GM12878 (cell line): ENCODE results near the gene BBS9. TPM values are rescaled to one million over a fixed set of nuclear protein-coding genes. Genes with fewer than 3 reads are reported as not detected.

Experiments used
- ATAC-seq: fragments of 200-7000 bp; cut with Tn5 transposase; 3 replicates; pipeline ENCODE4 v1.9.1; 2020; ENCODE audit warnings: mild to moderate bottlenecking, moderate library complexity
- BruUV-seq: library from RNA; stranded (reverse); fragments of 400-500 nt; replicated peaks from 2 replicates; lab custom pipeline; 2021; lab: Mats Ljungman, UMichigan
- CTCF ChIA-PET: fragments of 300-600 bp; sonication (Branson Sonifier 250); formaldehyde crosslinking; extraction: SDS; loops from one replicate; lab custom pipeline; 2021; ENCODE audit warnings: inconsistent platforms; lab: Yijun Ruan, JAX
- POLR2A ChIA-PET: fragments of 350-600 bp; formaldehyde crosslinking; extraction: SDS; loops from one replicate; lab custom pipeline; 2021; ENCODE audit warnings: inconsistent platforms; lab: Charles Lee
- RAD21 ChIA-PET: fragments of 300-600 bp; sonication (Branson Sonifier 250); formaldehyde crosslinking; loops from one replicate; lab custom pipeline; 2023; ENCODE audit warnings: antibody characterized with exemption; ENCODE audit not compliant: unreplicated experiment; lab: Charles Lee
- SMC1A ChIA-PET: fragments of 300-600 bp; sonication (Branson Sonifier 250); formaldehyde crosslinking; loops from one replicate; lab custom pipeline; 2023; ENCODE audit not compliant: unreplicated experiment, uncharacterized antibody; lab: Charles Lee
- DNase-seq: peaks from one replicate; pipeline ENCODE4 v3.0.0-alpha.2; 2011; ENCODE audit warnings: low read depth, low spot score
- FAIRE-seq: peaks from 3 replicates; lab custom pipeline; 2011; peaks lifted over from hg19 to GRCh38; lab: Jason Lieb, UNC
- H2AFZ ChIP-seq: 2 replicates; pipeline ENCODE4 v1.6.0; 2011; ENCODE audit warnings: low read depth, low read length, control low read depth; ENCODE audit not compliant: control insufficient read depth
- H3K27ac ChIP-seq: 2 replicates; pipeline ENCODE4 v1.5.1; 2011; ENCODE audit warnings: control low read depth; ENCODE audit not compliant: control insufficient read depth, insufficient read depth
- H3K27me3 ChIP-seq, 2 experiments: replicated peaks in 1 of 2; 2 replicates each; pipeline versions ENCODE4 v1.6.0 to v1.6.1; 2011; ENCODE audit warnings: low read length in 1 of 2; ENCODE audit not compliant: control insufficient read depth in 2 of 2, insufficient read depth in 2 of 2
- H3K36me3 ChIP-seq, 2 experiments: 2 replicates each; pipeline ENCODE4 v1.5.1; 2011; ENCODE audit warnings: low read length in 1 of 2; ENCODE audit not compliant: control insufficient read depth in 2 of 2, insufficient read depth in 2 of 2
- H3K4me1 ChIP-seq: 2 replicates; pipeline ENCODE4 v1.6.1; 2011; ENCODE audit warnings: mild to moderate bottlenecking, low read length, moderate library complexity, mixed read lengths; ENCODE audit not compliant: control insufficient read depth, insufficient read depth
- H3K4me2 ChIP-seq: 2 replicates; pipeline ENCODE4 v1.6.0; 2011; ENCODE audit warnings: control low read depth; ENCODE audit not compliant: control insufficient read depth, insufficient read depth
- H3K4me3 ChIP-seq: fragments of 200-600 bp; sonication (generic); 2 replicates; pipeline ENCODE4 v1.5.1; 2016
- H3K79me2 ChIP-seq: 2 replicates; pipeline ENCODE4 v1.6.0; 2011; ENCODE audit warnings: low read length; ENCODE audit not compliant: control insufficient read depth, insufficient read depth
- H3K9ac ChIP-seq: 2 replicates; pipeline ENCODE4 v1.8.0; 2011; ENCODE audit warnings: low read length, control low read depth, mixed read lengths; ENCODE audit not compliant: control insufficient read depth, insufficient read depth
- H3K9me3 ChIP-seq: replicated peaks from 3 replicates; pipeline ENCODE4 v1.5.1; 2011; ENCODE audit warnings: mild to moderate bottlenecking, low read length; ENCODE audit not compliant: control insufficient read depth, insufficient read depth
- H4K20me1 ChIP-seq: 2 replicates; pipeline ENCODE4 v1.6.0; 2011; ENCODE audit not compliant: control insufficient read depth, insufficient read depth
- CREB1 ChIP-seq: IDR thresholded peaks from 2 replicates; pipeline ENCODE4 v1.6.1; 2012; ENCODE audit warnings: low read depth, mild to moderate bottlenecking, inconsistent platforms
- ELK1 ChIP-seq: IDR thresholded peaks from 2 replicates; pipeline ENCODE4 v1.6.1; 2012; ENCODE audit warnings: low read depth, low read length, improper control_type of control experiment
- EZH2 ChIP-seq: IDR thresholded peaks from 2 replicates; pipeline ENCODE4 v1.6.1; 2012; ENCODE audit warnings: low read depth, mild to moderate bottlenecking, control low read depth, inconsistent platforms, low read length, borderline replicate concordance; ENCODE audit not compliant: control insufficient read depth
- HDAC2 ChIP-seq: fragments of 200-600 bp; sonication (generic); IDR thresholded peaks from 2 replicates; pipeline ENCODE4 v1.6.1; 2017
- KAT2A ChIP-seq: conservative IDR thresholded peaks from 2 replicates; pipeline ENCODE4 v1.6.1; 2011; ENCODE audit warnings: low read depth, low read length; ENCODE audit not compliant: control insufficient read depth
- POLR2A ChIP-seq: IDR thresholded peaks from 2 replicates; pipeline ENCODE4 v1.6.1; 2011; ENCODE audit warnings: low read depth, mild to moderate bottlenecking, low read length
- RAD51 ChIP-seq: fragments of 450-650 bp; IDR thresholded peaks from 2 replicates; pipeline ENCODE4 v1.6.1; 2016; ENCODE audit warnings: moderate library complexity, mild to moderate bottlenecking, inconsistent platforms
- SP1 ChIP-seq: IDR thresholded peaks from one replicate; pipeline ENCODE4 v1.6.1; 2011; ENCODE audit warnings: low read depth, low read length
- STAT3 ChIP-seq: IDR thresholded peaks from 2 replicates; pipeline ENCODE4 v1.6.1; 2011; ENCODE audit warnings: low read depth, low read length, improper control_type of control experiment
- SUPT20H ChIP-seq: IDR thresholded peaks from 2 replicates; pipeline ENCODE4 v1.6.1; 2011; ENCODE audit warnings: low read depth, mild to moderate bottlenecking, low read length, moderate library complexity, borderline replicate concordance; ENCODE audit not compliant: control insufficient read depth
- ZNF622 ChIP-seq: fragments of 450-650 bp; IDR thresholded peaks from 2 replicates; pipeline ENCODE4 v1.6.1; 2017; ENCODE audit warnings: mild to moderate bottlenecking, inconsistent platforms
- whole genome bisulfite sequencing: methylation state at CpG from one replicate; pipeline ENCODE4 v1.1.6; 2016; ENCODE audit warnings: low lambda C conversion rate; ENCODE audit not compliant: insufficient replicate concordance, insufficient coverage; ENCODE audit errors: missing lambda C conversion rate; 5-methylcytosine and 5-hydroxymethylcytosine counted together
- in situ Hi-C: fragments of 300-500 bp; cut with MboI; formaldehyde crosslinking; loops from 9 replicates; pipeline ENCODE4 v1.14.3; 2018; ENCODE audit warnings: mixed read lengths
- intact Hi-C: fragments of 100-400 bp; cut with micrococcal nuclease; formaldehyde crosslinking; loops from one replicate; pipeline ENCODE4 v1.14.2; 2022; ENCODE audit not compliant: unreplicated experiment
- polyA plus RNA-seq, 11 experiments: library from polyadenylated mRNA; depleted of rRNA in 4 of 11; unstranded in 6 of 11; stranded (reverse) in 5 of 11; fragments of >200 nt; fragmentation: Nextera tagmentation in 4 of 11; fragmentation: Illumina TruSeq in 1 of 11; extraction: Ambion mirVana in 4 of 11; extraction: Trizol in 1 of 11; gene quantifications; 1 replicate in 1 of 11; 2 replicates in 10 of 11; pipeline versions ENCODE4 v1.2.1 to v1.2.3, GENCODE V29; 2011 to 2016; ENCODE audit warnings: inconsistent platforms in 2 of 11, missing spikeins in 2 of 11, low read depth in 1 of 11
- total RNA-seq, 4 experiments: library from RNA; depleted of rRNA in 3 of 4; stranded (reverse); fragments of >200 nt in 3 of 4; fragmentation: Illumina TruSeq in 1 of 4; extraction: Trizol in 1 of 4; gene quantifications; 2 replicates each; pipeline versions ENCODE4 v1.2.1 to v1.2.3, GENCODE V29; 2013 to 2021
- TF ChIP-seq, protein P1 (sequence below): fragments of 450-650 bp; IDR thresholded peaks from 2 replicates; pipeline ENCODE4 v1.6.1; 2016; ENCODE audit warnings: mild to moderate bottlenecking
- TF ChIP-seq, protein P2 (sequence below): fragments of 450-650 bp; IDR thresholded peaks from 2 replicates; pipeline ENCODE4 v1.6.1; 2018; ENCODE audit warnings: borderline replicate concordance, mild to moderate bottlenecking; ENCODE audit not compliant: partially characterized antibody
- TF ChIP-seq, protein P3 (sequence below): fragments of 450-650 bp; formaldehyde crosslinking; IDR thresholded peaks from 2 replicates; pipeline ENCODE4 v1.4.0; 2022; ENCODE audit warnings: mild to moderate bottlenecking, moderate library complexity
- TF ChIP-seq, protein P4 (sequence below): IDR thresholded peaks from 2 replicates; pipeline ENCODE4 v1.6.1; 2011; ENCODE audit warnings: borderline replicate concordance, low read depth, mild to moderate bottlenecking, moderate library complexity, low read length; ENCODE audit not compliant: insufficient read depth, poor library complexity, severe bottlenecking

The BBS9 gene
- total and polyA plus RNA-seq, 10 of the 15 experiments (the other 5 are each of a cell fraction or from before 2014, with no cell fraction given): 1.2 to 5.6 (median 2.3) TPM

DNA sequence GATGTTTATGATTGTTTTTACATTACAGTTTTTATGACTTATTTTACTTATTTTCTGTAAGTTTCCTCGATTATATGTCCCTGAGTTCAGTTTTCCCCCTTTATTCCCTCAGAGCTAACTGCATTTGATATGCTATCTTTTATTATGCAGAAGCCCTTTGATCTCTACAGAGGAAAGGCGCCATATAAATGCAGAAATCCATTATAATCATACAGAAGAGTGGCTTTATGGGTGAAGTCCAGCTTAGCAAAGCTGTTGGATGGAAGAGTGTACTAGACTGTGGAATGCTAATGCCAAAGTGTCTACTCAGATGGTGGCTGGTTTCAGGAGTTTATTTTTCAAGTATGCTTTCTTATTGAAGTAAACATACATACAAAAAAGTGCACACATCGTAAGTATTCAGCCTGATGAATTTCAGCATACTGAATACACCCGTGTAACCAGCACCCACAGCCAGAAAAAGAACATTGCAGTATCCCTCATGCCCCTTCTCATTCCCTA, 517.6 kb downstream of the BBS9 start:
- Histone ChIP-seq H3K4me3 (no peak overlapping the region), H3K36me3 (no peaks in the 10 kb centered on the region), H3K4me1 (no peaks in the 10 kb centered on the region), H3K79me2 (no peaks in the 10 kb centered on the region), H3K9me3 (no peaks in the 10 kb centered on the region), H2AFZ (no peak overlapping the region), H4K20me1 (no peaks in the 10 kb centered on the region), H3K27me3 (no peaks in the 10 kb centered on the region), H3K27ac (no peak overlapping the region), H3K4me2 (no peak overlapping the region), H3K9ac (no peak overlapping the region)
- ChIA-PET RAD21 (no interaction called here), SMC1A (interaction anchor here (1.9 kb wide), 1 partner anchor 10 kb away, joined by 5 read pairs; no protein-coding TSS in a partner anchor), POLR2A (no interaction called here)
- FAIRE-seq (no peak), ATAC-seq (no peak), DNase-seq (no peak)
- intact Hi-C loops: no loop called here
- in situ Hi-C loops: no loop called here
- 11% methylated on average over 4 of the region's 4 CpGs for WGBS
- TF ChIP-seq HDAC2: no peak
- no peak for TF ChIP-seq ELK1
- TF ChIP-seq POLR2A: no peak
- no peak for TF ChIP-seq CREB1
- TF ChIP-seq, protein P1, sequence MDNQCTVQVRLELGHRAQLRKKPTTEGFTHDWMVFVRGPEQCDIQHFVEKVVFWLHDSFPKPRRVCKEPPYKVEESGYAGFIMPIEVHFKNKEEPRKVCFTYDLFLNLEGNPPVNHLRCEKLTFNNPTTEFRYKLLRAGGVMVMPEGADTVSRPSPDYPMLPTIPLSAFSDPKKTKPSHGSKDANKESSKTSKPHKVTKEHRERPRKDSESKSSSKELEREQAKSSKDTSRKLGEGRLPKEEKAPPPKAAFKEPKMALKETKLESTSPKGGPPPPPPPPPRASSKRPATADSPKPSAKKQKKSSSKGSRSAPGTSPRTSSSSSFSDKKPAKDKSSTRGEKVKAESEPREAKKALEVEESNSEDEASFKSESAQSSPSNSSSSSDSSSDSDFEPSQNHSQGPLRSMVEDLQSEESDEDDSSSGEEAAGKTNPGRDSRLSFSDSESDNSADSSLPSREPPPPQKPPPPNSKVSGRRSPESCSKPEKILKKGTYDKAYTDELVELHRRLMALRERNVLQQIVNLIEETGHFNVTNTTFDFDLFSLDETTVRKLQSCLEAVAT: no peak
- no peak for TF ChIP-seq STAT3
- no peak for TF ChIP-seq ZNF622
- no peak for TF ChIP-seq SUPT20H
- TF ChIP-seq RAD51: no peak
- TF ChIP-seq, protein P2, sequence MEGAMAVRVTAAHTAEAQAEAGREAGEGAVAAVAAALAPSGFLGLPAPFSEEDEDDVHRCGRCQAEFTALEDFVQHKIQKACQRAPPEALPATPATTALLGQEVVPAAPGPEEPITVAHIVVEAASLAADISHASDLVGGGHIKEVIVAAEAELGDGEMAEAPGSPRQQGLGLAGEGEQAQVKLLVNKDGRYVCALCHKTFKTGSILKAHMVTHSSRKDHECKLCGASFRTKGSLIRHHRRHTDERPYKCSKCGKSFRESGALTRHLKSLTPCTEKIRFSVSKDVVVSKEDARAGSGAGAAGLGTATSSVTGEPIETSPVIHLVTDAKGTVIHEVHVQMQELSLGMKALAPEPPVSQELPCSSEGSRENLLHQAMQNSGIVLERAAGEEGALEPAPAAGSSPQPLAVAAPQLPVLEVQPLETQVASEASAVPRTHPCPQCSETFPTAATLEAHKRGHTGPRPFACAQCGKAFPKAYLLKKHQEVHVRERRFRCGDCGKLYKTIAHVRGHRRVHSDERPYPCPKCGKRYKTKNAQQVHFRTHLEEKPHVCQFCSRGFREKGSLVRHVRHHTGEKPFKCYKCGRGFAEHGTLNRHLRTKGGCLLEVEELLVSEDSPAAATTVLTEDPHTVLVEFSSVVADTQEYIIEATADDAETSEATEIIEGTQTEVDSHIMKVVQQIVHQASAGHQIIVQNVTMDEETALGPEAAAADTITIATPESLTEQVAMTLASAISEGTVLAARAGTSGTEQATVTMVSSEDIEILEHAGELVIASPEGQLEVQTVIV: no peak
- no peak for TF ChIP-seq SP1
- TF ChIP-seq EZH2: no peak
- no peak for TF ChIP-seq KAT2A
- TF ChIP-seq, protein P3, sequence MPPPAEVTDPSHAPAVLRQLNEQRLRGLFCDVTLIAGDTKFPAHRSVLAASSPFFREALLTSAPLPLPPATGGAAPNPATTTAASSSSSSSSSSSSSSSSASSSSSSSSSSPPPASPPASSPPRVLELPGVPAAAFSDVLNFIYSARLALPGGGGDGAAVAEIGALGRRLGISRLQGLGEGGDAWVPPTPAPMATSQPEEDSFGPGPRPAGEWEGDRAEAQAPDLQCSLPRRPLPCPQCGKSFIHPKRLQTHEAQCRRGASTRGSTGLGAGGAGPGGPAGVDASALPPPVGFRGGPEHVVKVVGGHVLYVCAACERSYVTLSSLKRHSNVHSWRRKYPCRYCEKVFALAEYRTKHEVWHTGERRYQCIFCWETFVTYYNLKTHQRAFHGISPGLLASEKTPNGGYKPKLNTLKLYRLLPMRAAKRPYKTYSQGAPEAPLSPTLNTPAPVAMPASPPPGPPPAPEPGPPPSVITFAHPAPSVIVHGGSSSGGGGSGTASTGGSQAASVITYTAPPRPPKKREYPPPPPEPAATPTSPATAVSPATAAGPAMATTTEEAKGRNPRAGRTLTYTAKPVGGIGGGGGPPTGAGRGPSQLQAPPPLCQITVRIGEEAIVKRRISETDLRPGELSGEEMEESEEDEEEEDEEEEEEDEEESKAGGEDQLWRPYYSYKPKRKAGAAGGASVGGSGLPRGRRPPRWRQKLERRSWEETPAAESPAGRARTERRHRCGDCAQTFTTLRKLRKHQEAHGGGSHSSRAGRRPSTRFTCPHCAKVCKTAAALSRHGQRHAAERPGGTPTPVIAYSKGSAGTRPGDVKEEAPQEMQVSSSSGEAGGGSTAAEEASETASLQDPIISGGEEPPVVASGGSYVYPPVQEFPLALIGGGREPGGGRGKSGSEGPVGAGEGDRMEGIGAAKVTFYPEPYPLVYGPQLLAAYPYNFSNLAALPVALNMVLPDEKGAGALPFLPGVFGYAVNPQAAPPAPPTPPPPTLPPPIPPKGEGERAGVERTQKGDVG (CRISPR knock-in tag): no peak
- TF ChIP-seq, protein P4, sequence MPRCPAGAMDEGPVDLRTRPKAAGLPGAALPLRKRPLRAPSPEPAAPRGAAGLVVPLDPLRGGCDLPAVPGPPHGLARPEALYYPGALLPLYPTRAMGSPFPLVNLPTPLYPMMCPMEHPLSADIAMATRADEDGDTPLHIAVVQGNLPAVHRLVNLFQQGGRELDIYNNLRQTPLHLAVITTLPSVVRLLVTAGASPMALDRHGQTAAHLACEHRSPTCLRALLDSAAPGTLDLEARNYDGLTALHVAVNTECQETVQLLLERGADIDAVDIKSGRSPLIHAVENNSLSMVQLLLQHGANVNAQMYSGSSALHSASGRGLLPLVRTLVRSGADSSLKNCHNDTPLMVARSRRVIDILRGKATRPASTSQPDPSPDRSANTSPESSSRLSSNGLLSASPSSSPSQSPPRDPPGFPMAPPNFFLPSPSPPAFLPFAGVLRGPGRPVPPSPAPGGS: no peak
- TF ChIP-seq, all 136 proteins: peak for 0
- no TSS peak for BruUV-seq
- CTCF ChIA-PET: no interaction called here
